ENCODE results near the gene MCTP2.

The MCTP2 gene

GRCh38 chr15:94300612-94301011, 69.3 kb downstream of the MCTP2 start:
- DNase-seq = no peak

- peak in 1 of 2 experiments; percentile 22 for DNase-seq
Observed at GRCh38 chr15:94305133-94305532, 73.8 kb downstream of the MCTP2 start.

- no peak for DNase-seq
Observed at GRCh38 chr15:94306700-94307650, 75.6 kb downstream of the MCTP2 start.

- no peak for DNase-seq
Observed at GRCh38 chr15:94312946-94313345, 81.6 kb downstream of the MCTP2 start.

- DNase-seq = no peak
Observed at GRCh38 chr15:94314639-94315038, 83.3 kb downstream of the MCTP2 start.

GRCh38 chr15:94317211-94317610, 85.8 kb downstream of the MCTP2 start:
- DNase-seq = no peak

GRCh38 chr15:94322141-94322540, 90.8 kb downstream of the MCTP2 start:
- no peak for DNase-seq

- no peak for DNase-seq
Observed at GRCh38 chr15:94323076-94323475, 91.7 kb downstream of the MCTP2 start.

- peak; percentile 50 to 59 for DNase-seq
Observed at GRCh38 chr15:94324117-94324826, 92.9 kb downstream of the MCTP2 start.

GRCh38 chr15:94324835-94325767, 93.7 kb downstream of the MCTP2 start:
- no peak for DNase-seq

- no peak for DNase-seq
Observed at GRCh38 chr15:94327356-94327936, 96.1 kb downstream of the MCTP2 start.

GRCh38 chr15:94331731-94332130, 100.4 kb downstream of the MCTP2 start:
- DNase-seq = no peak

GRCh38 chr15:94335616-94336015, 104.3 kb downstream of the MCTP2 start:
- DNase-seq = no peak

- DNase-seq = no peak
Observed at GRCh38 chr15:94336817-94337467, 105.6 kb downstream of the MCTP2 start.

GRCh38 chr15:94338243-94338846, 107.0 kb downstream of the MCTP2 start:
- DNase-seq = no peak

GRCh38 chr15:94346282-94346681, 114.9 kb downstream of the MCTP2 start:
- no peak for DNase-seq

- DNase-seq = no peak
Observed at GRCh38 chr15:94348084-94348483, 116.7 kb downstream of the MCTP2 start.

GRCh38 chr15:94351031-94351535, 119.7 kb downstream of the MCTP2 start:
- DNase-seq = no peak

GRCh38 chr15:94352636-94353487, 121.5 kb downstream of the MCTP2 start:
- no peak for DNase-seq

- no peak for DNase-seq
Observed at GRCh38 chr15:94353488-94353820, 122.1 kb downstream of the MCTP2 start.

All from activated CD4-positive, alpha-beta T cell treated with anti-CD3 and anti-CD28 coated beads, Interleukin-2, amount 50 U/mL, for 48 hours (primary cell).